Activated naive CD8-positive, alpha-beta T cell treated with anti-CD3 and anti-CD28 coated beads for 36 hours (primary cell): ENCODE measurements around the gene NEK6. TPM values are rescaled to one million over a fixed set of nuclear protein-coding genes. Genes with fewer than 3 reads are reported as not detected.

Experiments used
- DNase-seq: peaks from one replicate; pipeline ENCODE4 v3.0.0; 2021
- H3K27ac Mint-ChIP-seq: one replicate; pipeline ENCODE4 v1.8.0; 2022; ENCODE audit warnings: mild to moderate bottlenecking, moderate library complexity, mixed read lengths
- H3K27me3 Mint-ChIP-seq: one replicate; pipeline ENCODE4 v1.8.0; 2022; ENCODE audit warnings: mild to moderate bottlenecking, mixed read lengths
- H3K36me3 Mint-ChIP-seq: one replicate; pipeline ENCODE4 v1.8.0; 2021; ENCODE audit warnings: mild to moderate bottlenecking, mixed read lengths
- H3K4me1 Mint-ChIP-seq: one replicate; pipeline ENCODE4 v1.8.0; 2021; ENCODE audit warnings: mixed read lengths
- H3K4me3 Mint-ChIP-seq: one replicate; pipeline ENCODE4 v1.8.0; 2022; ENCODE audit warnings: mild to moderate bottlenecking, moderate library complexity, mixed read lengths
- H3K9me3 Mint-ChIP-seq: one replicate; pipeline ENCODE4 v1.8.0; 2022; ENCODE audit warnings: mixed read lengths
- total RNA-seq, 2 experiments: library from RNA; stranded (reverse); gene quantifications; one replicate each; pipeline ENCODE4 v1.2.3, GENCODE V29; 2021

Gene NEK6
- total RNA-seq, 2 experiments from 2014 or later = 18.8 to 19.4 TPM

DNA sequence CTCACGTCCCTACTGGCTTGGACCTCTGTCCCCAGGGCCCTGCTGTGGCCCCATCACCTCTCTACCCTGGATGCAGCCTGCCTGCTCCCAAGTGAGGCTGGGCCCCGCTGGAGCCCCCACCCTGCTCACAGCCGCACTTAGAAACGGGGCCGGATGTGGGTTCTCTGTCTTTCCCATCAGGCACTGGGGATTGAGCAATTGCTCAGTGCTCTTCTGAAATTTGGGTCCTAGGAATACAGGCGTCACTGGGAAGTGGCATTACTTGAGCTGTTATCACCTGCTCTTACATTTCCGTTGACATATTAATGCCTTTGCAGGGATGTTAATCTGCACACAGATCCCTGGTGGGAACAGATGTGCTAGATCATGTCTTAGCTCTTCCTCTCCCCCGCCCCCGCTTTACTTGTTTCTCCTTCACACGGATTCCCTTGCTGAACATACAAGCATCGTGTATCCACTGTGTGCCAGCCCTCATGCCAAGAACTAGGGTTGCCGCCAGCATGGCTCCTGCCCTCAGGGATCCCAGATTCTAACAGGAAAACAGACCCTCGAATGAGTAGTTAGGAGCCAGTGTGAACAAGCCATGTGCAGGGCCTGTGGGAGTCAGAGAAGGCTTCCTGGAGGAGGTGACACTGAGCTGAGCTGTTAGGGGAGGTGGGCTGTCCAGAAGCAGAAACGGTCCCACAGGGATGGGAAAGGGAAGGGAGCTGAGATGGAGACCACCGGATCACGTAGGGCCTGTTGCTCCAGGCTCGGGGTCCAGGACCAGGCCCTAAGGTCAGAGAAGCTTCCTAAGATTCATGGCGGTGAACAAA is 65.1 kb downstream of the NEK6 start:
- H3K36me3 Mint-ChIP-seq = no peaks in the 10 kb centered on the region
- no peaks in the 10 kb centered on the region for H3K9me3 Mint-ChIP-seq
- H3K27ac Mint-ChIP-seq = no peak overlapping the region

DNA sequence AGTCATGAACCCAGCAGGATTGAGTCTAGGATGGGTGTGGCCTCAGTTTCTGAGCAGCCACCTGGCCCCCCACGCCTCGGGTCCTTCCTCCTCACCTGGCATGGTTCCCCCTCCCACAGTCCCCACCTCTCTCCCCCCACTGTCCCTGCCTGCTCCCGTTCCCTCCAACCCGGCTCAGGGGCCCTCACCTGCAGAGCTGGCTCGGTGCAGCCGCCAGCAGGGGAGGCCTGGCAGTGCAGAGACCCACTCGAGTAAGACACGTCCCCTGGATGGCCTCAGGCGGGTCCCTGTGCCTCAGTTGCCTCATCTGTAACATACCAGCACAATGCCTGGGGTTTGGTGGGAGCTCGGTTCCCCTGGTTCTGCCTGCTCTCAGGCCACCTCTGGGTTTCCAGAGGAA is 66.2 kb downstream of the NEK6 start:
- H3K36me3 Mint-ChIP-seq = no peaks in the 10 kb centered on the region
- no peaks in the 10 kb centered on the region for H3K27me3 Mint-ChIP-seq
- H3K4me1 Mint-ChIP-seq = no peaks in the 10 kb centered on the region
- no peak overlapping the region for H3K4me3 Mint-ChIP-seq
- no peaks in the 10 kb centered on the region for H3K9me3 Mint-ChIP-seq
- no peak for DNase-seq
- H3K27ac Mint-ChIP-seq = no peak overlapping the region

More for the DNA sequence above, 65.1 kb downstream of the NEK6 start:
- H3K27me3 Mint-ChIP-seq = no peaks in the 10 kb centered on the region
- no peak overlapping the region for H3K4me3 Mint-ChIP-seq
- no peak for DNase-seq
- H3K4me1 Mint-ChIP-seq = no peaks in the 10 kb centered on the region

DNA sequence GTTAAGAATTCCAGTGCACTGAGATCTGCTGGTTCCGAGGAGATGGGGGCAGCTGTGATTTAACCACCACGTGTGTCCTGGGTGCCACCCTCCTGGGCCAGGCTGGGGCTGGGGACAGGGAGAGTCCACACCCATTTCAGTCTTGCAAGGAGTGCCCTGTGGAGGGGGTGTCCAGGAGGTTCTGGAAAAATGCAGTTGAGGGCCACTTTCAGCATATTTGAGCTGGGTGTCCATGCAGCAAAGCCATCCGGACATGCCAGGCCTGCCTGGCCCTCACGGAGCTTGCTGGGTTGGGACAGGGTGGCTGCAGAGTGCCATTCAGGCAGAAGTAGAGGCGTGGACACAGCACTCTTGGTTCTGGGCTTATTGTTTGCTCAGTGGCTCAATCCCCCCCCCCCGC is 68.1 kb downstream of the NEK6 start:
- Mint-ChIP-seq H3K27ac (no peak overlapping the region), H3K9me3 (no peaks in the 10 kb centered on the region), H3K4me3 (no peak overlapping the region), H3K36me3 (no peaks in the 10 kb centered on the region), H3K4me1 (no peaks in the 10 kb centered on the region), H3K27me3 (no peaks in the 10 kb centered on the region)
- DNase-seq = no peak

DNA sequence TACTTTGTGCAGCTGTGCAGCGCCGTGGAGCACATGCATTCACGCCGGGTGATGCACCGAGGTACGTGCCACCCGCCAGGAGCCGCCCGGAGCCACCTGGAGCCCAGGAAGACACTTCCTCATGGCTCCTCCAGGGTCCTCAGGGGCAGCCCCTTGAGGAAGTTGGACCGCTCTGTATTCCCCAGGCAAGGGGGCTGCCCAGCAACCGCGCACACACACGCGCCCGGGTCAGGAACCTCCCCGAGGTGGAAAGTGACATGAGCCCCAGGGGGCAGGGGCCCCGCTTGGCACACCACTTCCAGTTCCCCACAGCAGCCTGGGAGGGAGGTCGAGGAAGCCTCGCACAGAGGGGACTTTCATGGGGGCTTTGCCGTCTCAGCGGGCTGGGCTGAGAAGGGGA is 68.6 kb downstream of the NEK6 start:
- Mint-ChIP-seq H3K27me3 (no peaks in the 10 kb centered on the region), H3K27ac (no peak overlapping the region), H3K4me1 (no peaks in the 10 kb centered on the region), H3K4me3 (no peak overlapping the region), H3K9me3 (no peaks in the 10 kb centered on the region), H3K36me3 (no peaks in the 10 kb centered on the region)
- no peak for DNase-seq

DNA sequence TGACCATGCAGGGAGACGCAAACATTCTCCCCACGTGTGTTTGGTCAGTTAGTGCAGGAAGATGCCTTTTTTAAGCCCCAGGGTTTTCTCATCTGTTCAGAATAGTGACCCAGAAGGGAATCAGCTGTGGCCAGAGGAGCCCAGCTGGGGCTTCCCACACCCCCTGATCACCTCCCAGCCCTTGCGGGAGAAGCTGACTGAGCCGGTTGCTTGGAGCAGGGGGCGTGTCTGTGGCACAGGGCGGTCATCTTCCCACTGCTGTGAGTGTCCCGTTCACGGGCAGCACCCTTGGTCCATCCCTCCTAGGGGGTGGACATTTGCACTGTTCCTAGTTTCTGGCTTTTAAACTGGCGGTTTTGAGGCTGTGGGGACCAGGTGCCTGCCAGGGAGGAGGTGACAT is 69.7 kb downstream of the NEK6 start:
- Mint-ChIP-seq H3K27me3 (no peaks in the 10 kb centered on the region), H3K27ac (no peak overlapping the region), H3K4me1 (no peaks in the 10 kb centered on the region), H3K9me3 (no peaks in the 10 kb centered on the region), H3K36me3 (no peaks in the 10 kb centered on the region), H3K4me3 (no peak overlapping the region)
- no peak for DNase-seq

DNA sequence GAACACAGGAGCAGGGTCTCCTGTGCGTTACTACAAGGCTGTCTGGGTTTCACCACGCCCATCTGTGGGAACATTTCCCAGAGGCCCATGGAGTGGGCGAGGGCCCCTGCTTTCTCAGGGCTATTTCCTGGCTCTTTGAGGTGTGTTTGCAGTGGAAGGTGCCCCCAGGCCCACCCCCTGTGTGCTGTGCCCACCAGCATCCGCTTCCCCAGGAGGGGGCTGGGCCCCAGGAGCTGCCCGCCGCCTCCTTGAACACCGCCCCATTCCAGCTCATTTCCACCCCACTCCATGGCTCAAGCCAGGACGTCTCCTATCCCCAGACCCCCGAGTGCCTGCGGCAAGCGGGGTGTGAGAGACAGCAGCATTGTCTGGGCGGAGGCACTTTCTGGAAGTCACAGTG is 70.5 kb downstream of the NEK6 start:
- H3K4me3 Mint-ChIP-seq = no peak overlapping the region

DNA sequence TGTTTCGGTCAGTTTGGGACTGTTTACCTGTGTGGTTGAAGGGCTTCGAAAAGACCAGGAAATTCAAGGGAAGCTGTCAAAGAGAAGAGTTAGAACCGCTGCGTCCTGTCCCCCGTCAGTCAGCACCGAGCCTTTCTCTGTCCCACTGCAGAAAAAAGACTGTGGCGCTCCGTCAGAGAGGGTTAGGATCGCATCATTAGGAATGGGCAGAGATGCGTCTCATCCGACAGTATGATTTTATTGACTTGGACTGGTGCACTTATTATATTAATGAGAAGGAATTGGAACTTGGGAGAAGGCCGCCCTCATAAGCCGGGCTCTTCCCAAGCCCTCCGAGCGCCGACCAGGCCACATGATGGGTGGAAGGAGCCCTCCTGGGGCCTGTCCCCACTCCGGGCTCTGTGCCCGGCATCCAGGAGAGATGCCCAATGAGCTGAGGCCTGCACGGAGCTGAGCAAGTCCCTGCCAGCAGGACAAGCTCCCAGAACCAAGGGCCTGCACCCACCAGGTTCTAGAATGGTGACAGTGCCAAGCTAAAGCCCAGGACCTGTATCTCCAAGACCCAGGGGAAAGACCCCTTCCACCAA is 71.5 kb downstream of the NEK6 start:
- Mint-ChIP-seq H3K27me3 (no peaks in the 10 kb centered on the region), H3K4me3 (no peak overlapping the region), H3K36me3 (no peaks in the 10 kb centered on the region), H3K4me1 (no peaks in the 10 kb centered on the region), H3K9me3 (no peaks in the 10 kb centered on the region), H3K27ac (no peak overlapping the region)
- no peak for DNase-seq

More for the DNA sequence above, 70.5 kb downstream of the NEK6 start:
- H3K27me3 Mint-ChIP-seq = no peaks in the 10 kb centered on the region
- H3K36me3 Mint-ChIP-seq = no peaks in the 10 kb centered on the region
- no peaks in the 10 kb centered on the region for H3K4me1 Mint-ChIP-seq
- DNase-seq = no peak
- H3K9me3 Mint-ChIP-seq = no peaks in the 10 kb centered on the region
- H3K27ac Mint-ChIP-seq = no peak overlapping the region

DNA sequence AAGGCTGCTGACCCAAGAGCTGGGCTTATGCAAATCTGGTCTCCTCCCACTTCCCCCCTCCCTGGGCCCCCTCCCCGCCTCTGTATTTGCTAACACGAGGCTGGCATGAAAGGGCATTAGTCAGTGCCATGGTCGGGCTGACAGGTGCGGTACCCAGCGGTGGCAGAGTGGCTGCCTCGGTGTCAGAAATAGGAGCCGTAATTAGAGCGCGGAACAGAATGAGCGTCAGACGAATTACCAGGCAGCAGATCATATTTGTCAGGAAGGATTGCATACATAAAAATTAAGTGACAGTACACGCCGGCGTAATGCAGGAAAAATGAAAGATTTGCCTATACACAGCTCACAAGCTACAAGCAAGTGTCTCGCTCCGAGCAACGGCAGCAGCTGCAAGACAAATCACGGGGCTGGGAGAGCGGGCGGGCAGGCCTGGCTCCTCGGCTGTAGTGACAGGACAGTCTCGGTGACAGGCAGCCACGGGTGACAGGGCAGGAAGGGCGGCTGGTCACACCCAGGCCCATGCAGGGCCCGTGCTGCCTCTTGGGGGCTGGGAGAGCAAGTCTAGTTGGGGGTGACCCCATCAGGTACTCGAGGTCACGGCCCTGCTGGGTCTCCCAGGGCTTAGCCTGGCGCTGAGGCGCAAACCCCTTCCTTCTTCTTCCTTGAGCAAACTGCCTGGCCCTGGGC is 72.4 kb downstream of the NEK6 start:
- Mint-ChIP-seq H3K4me3 (no peak overlapping the region), H3K9me3 (no peaks in the 10 kb centered on the region), H3K4me1 (no peaks in the 10 kb centered on the region), H3K27me3 (no peaks in the 10 kb centered on the region), H3K27ac (no peak overlapping the region), H3K36me3 (no peaks in the 10 kb centered on the region)
- DNase-seq = no peak

DNA sequence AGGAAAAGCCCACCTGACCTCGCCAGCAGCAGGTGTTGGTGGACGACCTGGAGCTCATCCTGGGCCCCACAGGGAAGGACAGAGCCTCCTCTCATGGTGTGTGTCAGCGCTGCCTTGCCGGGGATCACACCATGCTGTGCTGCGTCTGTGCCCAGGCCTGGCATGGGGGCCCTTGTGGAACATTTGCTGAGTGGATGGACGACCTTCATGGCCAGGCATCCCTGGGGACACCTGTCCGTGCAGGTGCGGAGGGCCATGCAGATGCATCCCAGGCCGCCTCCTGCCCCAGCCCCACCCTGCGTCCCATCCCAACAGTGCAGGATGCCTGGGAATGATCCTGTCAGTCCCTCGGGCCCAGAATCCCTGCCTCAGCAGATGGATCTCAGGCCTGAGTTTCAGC is 73.8 kb downstream of the NEK6 start:
- Mint-ChIP-seq H3K9me3 (no peaks in the 10 kb centered on the region), H3K36me3 (no peaks in the 10 kb centered on the region), H3K4me1 (no peaks in the 10 kb centered on the region), H3K4me3 (no peak overlapping the region), H3K27ac (no peak overlapping the region), H3K27me3 (no peaks in the 10 kb centered on the region)
- DNase-seq = no peak

DNA sequence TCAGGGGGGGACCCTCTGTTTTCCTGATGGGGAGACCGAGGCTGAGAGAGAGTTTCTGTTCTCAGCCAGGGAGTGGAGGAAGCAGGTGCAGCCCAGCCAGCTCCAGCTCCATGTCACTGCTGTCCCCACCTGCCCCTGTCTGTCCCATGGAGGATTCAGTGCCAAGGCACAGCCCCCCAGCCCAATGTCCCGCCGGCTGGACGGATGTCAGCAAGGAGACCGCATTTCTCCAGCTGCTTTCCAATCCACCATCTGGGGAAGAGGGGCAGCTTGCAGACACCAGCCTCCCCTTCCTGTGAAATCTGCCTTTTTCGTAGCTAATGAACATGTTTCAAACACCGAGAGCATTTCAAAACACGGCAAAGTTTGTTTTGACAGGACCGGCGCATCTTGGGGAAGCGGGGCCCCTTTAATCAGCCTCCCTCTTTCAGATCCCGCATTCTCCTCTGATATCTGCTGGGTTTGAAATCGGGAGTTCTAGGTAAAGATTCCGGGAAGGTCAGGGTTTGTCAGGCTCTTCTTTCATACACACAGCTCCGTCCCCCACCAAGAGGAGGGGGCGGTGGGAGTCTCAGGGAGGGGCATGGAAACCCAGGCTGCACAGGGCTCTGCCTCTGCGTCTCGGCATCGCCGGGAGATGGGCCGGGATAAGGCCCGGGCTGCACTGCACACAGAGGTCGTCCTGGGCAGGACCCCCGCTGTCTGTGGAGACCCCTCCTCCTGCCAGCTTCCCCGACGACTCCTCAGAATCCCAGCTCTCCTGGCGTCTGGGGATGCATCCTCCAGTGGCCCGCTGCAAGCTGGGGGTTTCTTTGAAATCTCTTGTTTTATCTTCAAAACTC is 74.8 kb downstream of the NEK6 start:
- Mint-ChIP-seq H3K36me3 (peaks cover 4% of the 10 kb centered on the region), H3K4me3 (no peak overlapping the region), H3K9me3 (no peaks in the 10 kb centered on the region), H3K27me3 (no peaks in the 10 kb centered on the region), H3K4me1 (no peaks in the 10 kb centered on the region), H3K27ac (no peak overlapping the region)
- DNase-seq = no peak

DNA sequence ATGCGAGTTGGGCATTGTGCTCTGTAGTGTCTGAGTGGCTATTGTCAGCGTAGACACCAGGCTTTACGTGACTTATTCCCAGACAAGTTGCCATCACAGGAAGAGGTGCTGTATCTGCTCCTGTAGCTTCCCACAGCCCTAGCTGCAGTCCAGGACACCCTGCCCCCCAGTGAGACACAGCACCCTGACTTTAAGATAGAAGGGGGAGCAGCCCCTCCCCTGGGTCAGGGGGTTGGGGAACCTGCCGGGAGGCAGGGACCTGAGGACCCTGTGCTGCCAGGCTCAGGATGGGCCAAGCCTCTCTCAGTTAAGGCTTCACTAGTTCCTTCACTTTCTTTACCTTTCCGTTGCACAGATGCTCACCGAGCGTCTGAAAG is 75.4 kb downstream of the NEK6 start:
- no peak for DNase-seq
- no peak overlapping the region for H3K27ac Mint-ChIP-seq
- H3K4me3 Mint-ChIP-seq = no peak overlapping the region
- H3K9me3 Mint-ChIP-seq = no peaks in the 10 kb centered on the region
- peaks cover 8% of the 10 kb centered on the region for H3K36me3 Mint-ChIP-seq
- no peaks in the 10 kb centered on the region for H3K27me3 Mint-ChIP-seq
- no peaks in the 10 kb centered on the region for H3K4me1 Mint-ChIP-seq

DNA sequence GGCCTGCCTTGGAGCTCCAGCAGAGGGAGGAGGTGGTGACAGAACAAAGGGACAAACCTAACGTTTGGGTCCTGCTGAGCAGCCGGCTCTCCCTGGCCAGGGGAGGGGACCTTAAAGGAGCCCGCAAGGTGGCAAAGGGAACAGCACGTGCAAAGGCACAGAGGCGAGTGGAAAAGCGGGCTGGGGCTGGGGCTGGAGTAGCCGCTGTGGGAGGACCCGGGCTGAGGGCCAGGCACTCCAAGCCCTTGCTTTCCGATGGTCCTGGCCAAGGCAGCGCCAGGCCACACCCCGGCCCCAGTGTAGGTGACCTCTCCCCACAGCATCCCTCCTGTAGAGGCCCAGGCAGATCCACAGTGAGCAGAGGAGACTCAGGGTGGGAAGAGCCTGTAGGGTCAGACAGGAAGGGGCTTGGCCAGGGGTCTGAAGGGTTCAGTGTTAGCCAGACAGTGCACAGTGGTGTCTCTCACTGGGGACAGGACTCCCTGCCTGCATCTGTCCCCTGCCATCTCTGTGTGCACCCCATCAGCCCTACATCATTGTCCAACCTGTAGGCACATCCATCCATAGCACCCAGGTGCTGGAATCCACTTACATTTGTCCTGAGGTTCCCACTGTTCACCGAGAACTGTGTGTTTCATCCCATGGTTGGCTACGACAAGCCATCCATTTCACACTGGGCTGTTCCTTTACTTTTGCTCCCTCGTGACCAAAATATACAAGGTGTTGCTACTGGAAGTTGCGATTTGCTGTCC is 77.0 kb downstream of the NEK6 start:
- DNase-seq = no peak

DNA sequence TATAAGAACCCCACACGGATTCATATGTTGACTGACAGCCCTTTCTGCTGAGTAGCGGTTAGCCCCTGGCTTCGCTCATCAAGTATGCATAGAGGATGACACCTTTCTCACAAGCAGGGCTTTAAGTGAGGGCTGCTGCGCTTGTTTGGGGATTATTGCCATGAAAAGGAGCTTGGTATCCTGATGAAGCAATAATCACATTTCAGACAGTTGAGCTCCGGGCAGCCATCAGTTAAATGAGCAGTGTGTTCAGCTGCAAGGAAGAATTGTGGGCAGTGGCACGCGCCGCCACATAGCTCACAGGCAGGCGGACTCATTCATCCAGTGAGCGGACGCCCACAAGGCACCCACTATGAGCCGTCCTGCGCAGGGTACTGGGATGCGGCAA is 77.6 kb downstream of the NEK6 start:
- H3K9me3 Mint-ChIP-seq = no peaks in the 10 kb centered on the region
- no peaks in the 10 kb centered on the region for H3K27me3 Mint-ChIP-seq
- H3K27ac Mint-ChIP-seq = no peak overlapping the region
- H3K4me1 Mint-ChIP-seq = no peaks in the 10 kb centered on the region
- H3K4me3 Mint-ChIP-seq = no peak overlapping the region
- H3K36me3 Mint-ChIP-seq = peaks cover 13% of the 10 kb centered on the region
- no peak for DNase-seq

More for the DNA sequence above, 77.0 kb downstream of the NEK6 start:
- Mint-ChIP-seq H3K9me3 (no peaks in the 10 kb centered on the region), H3K4me1 (no peaks in the 10 kb centered on the region), H3K27me3 (no peaks in the 10 kb centered on the region), H3K4me3 (no peak overlapping the region), H3K27ac (no peak overlapping the region), H3K36me3 (peaks cover 13% of the 10 kb centered on the region)

DNA sequence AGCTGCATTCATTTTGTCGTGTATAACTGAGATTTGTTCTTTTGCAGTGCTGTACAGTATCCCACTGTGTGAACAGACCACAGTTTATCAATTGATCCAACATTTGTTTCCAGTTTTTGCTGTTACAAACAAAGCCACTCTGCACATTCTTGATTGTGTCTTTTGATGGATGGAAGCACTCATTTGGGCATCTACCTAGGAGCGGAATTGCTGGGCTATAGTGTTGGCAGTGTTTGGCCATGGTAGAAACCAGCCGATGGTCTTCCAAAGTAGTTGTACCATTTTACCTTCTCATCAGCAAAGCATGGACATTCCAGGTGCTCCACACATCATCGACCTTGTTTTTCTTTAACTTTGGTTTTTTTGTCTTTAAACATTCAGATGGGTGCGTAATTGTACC is 79.8 kb downstream of the NEK6 start:
- no peak for DNase-seq
- H3K27ac Mint-ChIP-seq = no peak overlapping the region
- no peaks in the 10 kb centered on the region for H3K9me3 Mint-ChIP-seq
- H3K4me1 Mint-ChIP-seq = no peaks in the 10 kb centered on the region
- H3K36me3 Mint-ChIP-seq = peaks cover 13% of the 10 kb centered on the region
- no peaks in the 10 kb centered on the region for H3K27me3 Mint-ChIP-seq
- no peak overlapping the region for H3K4me3 Mint-ChIP-seq
